ENCODE results near the gene TSC2.
"Not testable (repeated sequence)": the region's sequence is repeated elsewhere in the genome, so short reads cannot be mapped to it uniquely, and the experiment has no call there.

TSC2 gene

DNA sequence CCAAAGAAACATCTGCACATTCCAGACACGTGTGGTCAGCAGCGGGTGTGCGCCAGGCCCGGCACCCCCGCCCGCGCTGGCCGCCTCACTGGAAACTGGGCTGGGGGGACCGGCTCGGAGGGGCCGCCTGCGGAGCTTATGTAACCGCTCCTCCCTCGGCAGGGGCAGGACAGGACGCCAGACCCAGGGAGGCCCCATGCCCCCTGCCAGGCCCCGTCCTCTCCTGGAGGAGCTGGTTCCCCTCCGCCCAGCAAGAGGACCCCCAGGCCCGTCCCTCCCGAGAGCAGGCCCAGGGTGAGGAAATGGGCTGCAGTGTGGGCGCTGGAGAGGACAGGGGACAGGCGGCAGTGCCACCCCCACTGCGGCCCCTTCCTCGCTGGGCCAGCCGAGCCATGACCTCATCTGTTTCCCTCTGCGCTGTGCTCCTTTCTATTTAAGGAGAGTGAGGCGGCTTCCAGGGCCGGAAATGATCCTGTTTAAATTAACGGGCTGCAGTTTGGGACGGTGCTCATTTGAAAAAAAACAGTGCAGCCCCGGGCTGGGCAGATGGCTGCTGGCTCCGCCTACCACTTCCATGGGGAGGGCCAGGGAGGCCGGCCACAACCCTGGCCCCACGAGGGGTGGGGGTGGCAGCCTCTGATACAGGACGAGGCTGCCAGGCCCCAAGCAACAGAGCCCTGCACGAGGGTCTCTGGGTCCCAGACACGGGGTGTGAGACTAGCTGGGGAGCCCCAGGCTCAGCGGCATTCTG is 77.1 kb downstream of the TSC2 start:
- peak; percentile 89 for DNase-seq

DNA sequence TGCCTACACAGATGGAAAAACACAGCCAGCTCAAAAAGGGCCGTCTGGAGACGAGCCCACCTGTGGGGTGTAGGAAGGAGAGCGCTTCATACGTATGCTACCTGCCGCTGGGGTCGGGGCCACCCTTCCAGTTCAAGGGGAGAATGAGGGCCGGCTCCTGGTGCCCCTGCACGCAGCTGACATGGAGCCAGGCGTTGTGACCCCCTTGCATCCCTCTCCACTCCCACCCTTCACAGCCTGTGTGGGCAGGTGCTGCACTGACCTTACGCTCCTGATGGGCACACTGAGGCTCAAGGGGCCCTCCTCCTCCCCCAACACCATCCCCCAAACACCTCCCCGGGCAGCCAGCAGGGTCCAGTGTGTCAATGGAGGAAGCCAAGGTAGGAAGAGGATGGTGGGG is 77.8 kb downstream of the TSC2 start:
- DNase-seq = not testable (repeated sequence)

DNA sequence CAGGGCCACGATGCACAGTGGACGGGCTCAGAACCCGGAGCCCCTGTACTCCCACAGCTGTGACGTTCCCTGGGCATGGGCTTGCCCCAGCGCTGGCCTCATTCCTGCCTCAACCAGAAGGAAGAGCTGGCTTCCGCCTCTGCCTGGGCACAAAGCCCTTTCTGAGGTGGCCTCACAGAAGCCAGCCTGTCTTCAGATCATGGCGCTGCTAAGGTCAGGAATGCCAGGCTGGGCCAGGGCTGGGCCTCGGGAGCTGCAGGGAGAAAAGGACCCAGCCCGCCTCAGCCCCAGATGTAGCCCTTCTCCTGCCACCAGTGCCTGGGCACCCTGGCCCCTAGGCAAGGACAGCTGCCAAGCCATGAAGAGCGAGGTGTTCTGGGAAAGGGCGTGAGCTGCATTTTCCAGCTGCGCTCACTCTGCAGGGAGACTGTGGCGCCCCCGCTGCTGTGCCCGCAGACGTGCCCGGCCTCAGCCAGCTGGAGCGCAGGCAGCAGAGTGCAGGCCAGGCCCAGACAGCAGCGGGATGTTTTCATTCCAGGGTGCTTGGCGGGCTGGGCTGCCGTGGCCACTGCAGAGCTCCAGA is 78.5 kb downstream of the TSC2 start:
- DNase-seq = not testable (repeated sequence)

DNA sequence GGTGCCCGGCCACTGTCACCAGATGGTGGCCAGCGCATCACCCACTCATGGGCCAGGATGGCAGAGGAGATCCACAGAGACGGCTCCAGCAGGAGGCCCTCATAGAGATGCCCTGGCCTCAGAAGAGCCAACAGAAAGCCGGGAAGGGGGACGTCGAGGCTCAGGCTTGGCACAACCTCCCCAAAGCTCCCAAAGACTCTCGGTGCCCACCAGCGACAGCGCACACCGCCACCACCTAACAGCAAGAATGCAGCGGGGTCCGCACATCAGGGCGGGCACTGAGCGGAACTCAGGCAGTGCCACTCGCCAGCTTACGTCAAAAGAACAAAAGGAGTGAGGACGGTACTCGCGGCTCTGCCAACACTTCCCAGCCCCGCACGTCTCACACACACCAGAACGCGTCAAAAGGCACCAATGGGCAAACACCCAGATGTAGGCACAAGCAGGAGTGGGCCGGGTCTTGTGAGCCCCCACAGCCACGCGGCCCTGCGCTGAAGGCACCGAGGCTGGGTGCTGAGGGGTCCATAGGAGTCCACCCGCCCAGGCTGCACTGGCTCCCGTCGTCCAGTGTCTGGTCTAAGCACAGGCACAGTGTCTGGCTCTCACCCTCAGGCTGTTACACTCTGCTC is 79.3 kb downstream of the TSC2 start:
- DNase-seq = not testable (repeated sequence)

DNA sequence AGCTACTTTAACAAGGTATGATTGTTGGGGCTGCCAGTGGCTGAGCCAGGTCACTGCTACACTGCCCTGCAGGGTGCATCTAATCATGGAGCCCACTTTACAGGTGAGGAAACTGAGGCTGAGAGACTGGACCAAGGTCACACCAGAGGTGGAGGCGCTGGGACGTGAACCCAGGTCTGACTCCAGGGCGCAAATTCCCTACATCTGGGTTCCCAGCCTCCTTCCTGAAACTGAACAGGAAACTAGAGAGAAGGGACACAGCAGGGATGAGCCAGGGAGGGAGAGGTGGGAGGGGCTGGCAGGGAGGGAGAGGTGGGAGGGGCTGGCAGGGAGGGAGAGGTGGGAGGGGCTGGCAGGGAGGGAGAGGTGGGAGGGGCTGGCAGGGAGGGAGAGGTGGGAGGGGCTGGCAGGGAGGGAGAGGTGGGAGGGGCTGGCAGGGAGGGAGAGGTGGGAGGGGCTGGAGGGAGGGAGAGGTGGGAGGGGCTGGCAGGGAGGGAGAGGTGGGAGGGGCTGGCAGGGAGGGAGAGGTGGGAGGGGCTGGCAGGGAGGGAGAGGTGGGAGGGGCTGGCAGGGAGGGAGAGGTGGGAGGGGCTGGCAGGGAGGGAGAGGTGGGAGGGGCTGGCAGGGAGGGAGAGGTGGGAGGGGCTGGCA is 80.0 kb downstream of the TSC2 start:
- DNase-seq = peak; percentile 67

DNA sequence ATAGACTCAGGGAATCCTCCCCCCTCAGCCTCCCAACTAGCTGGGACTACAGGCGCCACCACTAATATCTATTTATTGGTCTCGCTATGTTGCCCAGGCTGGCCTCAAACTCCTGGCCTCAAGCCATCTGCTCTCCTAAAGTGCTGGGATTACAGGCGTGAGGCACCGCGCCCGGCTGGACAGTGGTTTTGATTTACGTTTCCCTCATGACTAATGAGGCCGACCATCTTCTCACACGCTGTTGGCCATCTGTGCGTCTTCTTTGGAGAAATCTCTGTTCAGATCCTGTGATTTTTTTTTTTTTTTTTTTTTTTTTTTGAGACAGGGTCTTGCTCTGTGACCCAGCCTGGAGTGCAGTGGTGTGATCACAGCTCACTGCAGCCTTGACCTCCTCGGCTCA is 81.5 kb downstream of the TSC2 start:
- DNase-seq = not testable (repeated sequence)

DNA sequence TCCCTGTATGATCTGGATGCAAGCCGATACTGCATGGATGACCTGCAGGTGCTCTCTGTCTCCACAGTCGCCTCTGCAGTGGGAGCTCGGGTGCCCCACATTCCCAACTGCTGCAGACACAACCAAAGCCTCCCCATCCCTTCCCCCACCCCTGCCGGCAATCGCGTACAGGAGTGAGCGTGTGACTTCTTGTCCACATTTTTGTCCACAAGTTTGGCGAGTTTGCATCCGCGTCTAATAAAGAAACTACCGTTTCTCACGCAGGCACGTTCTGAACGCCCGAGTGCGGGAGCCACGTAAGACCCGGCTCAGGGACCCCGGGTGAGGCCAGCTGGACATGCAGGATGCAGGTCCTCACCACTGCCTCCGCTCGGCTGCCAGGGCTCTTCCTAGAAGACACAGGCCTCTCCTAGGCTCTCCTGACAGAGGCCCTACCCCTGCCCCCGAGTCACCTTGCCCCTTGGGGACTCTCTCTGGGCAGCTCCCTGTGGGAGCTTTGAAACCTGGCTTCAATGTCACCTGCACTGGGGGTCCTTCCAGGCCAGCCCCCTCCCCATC is 82.2 kb downstream of the TSC2 start:
- not testable (repeated sequence) for DNase-seq

DNA sequence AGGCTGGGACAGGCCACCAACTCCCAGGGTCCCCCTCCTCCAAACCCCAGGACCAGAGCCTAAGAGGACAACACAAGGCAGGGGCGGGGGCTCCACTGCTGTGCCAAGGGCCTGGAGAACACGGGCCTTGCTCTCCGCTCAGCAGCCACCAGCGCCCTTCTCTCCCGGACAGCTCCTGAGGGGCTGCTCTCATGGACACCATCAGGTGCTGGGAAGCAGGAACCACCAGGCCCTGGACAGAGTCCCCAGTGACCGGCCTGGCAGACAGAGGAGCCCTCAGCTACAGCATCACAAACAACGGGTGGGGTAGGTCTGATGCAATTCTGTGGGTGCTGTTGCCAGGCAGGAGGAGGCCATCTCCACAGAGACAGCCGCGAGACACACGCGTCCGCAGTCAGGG is 86.0 kb downstream of the TSC2 start:
- DNase-seq = not testable (repeated sequence)

DNA sequence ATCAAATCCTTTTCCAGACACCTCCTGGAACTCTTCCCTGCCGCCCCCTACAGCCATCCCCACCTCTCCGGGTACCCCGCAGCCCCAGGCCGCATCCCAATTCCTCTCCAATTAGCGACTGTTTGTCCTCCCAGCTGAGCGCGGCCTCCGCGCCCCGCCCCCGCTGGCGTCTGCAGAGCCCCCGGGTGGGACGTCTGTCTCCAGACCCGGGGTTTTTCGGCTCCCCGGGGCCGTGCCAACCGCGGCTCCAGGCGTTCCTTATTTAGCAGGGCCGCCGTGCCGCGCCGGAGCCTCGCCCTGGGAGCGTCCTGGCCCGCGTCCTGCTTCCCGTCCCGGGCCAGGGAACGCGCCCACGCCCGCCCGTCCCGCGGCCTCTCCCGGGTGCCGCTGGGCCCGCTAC is 87.3 kb downstream of the TSC2 start:
- not testable (repeated sequence) for DNase-seq

DNA sequence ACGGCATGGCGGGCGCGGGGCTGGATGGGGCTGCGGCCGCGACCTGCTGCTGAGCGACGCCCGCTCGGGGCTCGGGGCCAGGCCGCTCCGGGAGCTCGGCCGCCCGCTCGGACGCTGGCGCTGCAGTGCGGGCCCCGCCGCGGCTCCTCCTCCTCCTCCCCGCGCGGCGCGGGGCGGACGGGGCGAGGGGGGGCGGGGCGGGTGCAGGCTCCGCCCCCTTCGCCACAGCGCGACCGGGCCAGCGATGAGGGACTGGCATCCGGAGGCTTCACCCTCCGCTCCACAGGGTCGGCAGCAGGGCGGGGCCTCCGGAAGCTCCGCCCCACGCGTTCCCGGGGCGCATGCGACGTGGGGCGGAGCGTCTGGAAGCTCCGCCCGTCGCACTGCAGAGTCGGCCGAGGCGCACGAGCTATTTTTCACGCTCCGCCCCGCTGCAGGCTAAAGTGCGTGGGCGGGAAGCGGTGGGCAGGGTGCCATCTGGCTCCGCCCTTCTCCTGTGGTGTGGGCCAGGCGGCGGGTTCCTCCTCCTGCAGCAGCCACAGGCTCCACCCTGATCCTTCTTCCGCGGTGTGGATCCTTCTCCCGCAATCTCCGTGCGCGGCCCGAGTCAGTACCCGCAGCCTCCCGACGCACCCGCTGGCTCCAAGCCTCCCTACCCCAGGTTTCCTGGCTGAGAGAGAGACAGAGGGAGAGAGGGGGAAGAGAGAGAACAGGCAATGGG is 88.1 kb downstream of the TSC2 start, which contains the start of gene PKD1:
PKD1 (minus strand) TSS at position 129 of the 721 bp plus-strand sequence. CDS start 209 bp downstream, outside the sequence.
- peak; percentile 94 for DNase-seq
